Measurements from ENCODE around the gene PLA2G2D.

The PLA2G2D gene, protein sequence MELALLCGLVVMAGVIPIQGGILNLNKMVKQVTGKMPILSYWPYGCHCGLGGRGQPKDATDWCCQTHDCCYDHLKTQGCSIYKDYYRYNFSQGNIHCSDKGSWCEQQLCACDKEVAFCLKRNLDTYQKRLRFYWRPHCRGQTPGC

DNA sequence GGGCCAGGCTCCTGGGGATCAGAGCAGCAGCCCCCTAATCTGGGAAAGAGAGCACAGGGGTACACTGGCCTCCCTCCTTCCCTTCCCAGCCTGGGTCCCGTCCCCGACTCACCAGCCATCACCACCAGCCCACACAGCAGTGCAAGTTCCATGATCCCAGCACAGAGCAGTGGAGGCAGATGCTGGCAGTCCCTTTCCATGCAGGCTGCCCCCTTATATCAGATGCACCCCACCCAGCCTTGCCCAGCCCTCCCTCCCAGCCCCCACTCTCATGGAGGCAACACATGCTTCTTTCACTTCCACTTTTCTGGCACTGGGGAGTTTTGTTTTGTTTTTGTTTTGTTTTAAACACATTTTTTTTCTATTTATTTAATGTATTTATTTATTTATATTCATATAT lies at the start of gene PLA2G2D:
TSS of gene PLA2G2D (minus strand) at position 190 of the 400 bp plus-strand sequence. CDS start at position 152, 38 bp downstream.
- DNase-seq (ENCODE audit: low read depth in 2 of 3, low spot score in 2 of 3), result no peak

DNA sequence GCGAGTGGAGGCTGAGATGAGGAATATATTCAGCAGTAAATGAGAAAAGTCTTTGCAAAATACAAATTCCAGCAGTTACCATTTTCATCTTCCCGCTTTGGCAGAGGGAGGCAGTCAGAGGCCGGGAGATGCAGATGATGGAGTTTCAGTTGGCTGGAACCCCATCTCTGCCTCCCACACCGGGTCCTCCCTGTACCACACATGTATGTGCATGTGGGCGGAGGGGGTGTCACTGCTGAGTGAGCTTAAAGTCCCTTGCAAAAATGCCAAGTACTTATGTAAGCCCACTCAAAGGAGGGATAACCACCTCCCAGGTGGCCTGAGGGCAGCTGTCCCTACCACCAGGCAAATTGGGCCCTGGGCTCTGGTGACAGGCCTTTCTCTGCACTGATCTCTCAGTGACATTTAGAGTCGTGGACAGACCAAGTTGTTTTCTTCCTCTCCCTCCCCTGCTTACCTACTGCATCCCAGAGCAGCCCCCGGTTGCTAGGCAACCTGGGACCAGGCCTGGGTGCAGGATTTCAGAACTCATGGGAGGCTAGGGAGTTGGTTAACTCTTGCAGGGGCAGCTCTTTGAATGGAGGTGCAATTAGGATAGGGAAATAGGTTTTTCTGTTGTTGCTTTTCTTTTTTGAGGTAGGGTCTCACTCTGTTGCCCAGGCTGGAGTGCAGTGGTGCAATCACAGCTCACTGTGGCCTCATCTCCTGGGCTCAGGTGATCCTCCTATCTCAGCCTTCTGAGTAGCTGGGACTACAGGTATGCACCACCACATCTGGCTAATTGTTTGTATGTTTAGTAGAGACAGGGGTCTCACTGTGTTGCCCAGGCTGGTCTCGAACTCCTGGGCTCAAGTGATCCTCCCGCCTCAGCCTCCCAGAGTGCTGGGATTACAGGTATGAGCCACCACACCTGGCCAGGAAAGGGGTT lies 49.5 kb upstream of the PLA2G2D start:
- DNase-seq (ENCODE audit: low read depth in 2 of 3, low spot score in 2 of 3), result no peak

DNA sequence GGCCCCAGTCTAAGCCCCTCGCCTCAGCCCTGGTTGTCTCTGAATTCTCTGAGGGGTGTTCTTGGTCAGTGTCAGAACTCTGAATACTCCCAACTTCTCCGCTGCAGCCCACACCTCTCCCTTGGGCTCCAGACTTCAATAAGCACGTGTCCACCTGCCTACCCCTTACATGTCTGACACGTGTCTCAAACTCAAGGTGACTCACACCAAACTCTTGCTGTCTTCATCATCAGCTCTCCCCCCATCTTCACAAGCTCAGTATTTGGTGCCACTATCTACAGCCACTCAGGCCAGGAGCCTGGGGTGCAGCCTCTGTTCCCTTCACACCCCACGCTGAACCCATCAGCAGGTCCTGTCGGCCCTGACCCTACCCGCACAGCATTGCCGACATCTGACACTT lies 47.8 kb upstream of the PLA2G2D start:
- no peak for DNase-seq (ENCODE audit: low read depth in 2 of 3, low spot score in 2 of 3)

DNA sequence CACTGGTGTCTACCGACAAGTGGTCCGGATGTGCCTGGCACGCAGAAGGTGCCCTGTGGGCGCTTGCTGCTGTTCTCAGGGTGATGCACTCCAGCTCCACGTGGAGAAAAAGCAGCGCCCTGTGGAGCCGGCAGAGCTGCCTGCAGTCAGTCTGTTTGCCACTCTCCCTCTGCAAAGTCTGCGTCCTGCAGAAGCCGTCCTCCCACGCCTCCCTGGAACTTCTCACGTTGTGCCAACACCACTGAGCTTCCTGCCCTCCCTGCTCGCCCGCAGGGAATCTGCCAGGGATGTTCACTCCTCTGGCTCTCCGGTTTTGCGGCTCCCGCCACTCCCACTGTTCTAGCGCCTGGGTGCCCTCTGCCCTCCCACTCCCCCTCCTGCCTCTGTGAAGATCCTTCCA lies 46.7 kb upstream of the PLA2G2D start:
- no peak for DNase-seq (ENCODE audit: low read depth in 2 of 3, low spot score in 2 of 3)

DNA sequence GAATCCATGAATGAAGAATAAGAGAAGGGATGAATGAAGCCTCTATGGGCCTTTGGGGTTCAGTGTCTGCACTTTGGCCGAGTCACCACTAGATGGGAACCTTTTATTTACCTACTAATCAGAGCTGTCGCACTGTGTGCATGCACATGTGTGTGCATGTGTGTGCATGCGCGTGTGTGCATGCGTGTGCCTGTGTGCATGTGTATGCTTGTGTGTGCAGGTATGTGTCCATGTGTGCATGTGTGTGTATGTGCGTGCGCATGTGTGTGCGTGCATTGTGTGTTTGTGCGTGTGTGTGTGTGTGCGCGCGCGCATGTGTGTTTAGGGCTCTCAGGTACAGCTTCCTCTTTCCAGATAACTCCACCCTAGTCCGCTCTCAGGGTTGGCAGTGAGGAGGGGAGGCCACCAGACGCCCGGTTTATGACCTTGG lies 46.2 kb upstream of the PLA2G2D start:
- no peak for DNase-seq (ENCODE audit: low read depth in 2 of 3, low spot score in 2 of 3)

DNA sequence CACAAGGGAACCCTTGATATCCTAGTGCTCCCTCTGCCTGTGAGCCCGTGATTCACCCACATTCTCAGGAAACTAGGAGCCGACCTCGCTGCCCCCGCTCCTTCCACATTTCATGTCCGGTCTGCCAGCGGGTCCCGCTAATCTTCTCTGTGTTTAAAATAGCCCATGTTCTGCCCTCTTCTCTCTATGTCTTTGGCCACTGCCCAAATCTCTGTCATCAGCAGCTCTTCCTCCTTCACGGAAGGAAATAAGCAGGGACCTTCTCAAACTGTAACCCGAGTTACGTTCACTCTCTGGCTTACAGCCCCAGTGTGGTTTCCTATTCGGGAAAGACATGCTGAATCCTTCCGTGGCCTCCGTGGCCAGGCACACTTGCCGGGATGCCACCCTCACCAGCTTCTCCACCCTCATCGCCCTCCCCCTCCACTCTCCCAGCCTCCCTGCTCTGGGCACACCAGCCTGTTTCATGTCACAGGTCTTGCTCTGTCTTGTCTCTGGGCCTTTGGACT lies 45.4 kb upstream of the PLA2G2D start:
- no peak for DNase-seq (ENCODE audit: low read depth in 2 of 3, low spot score in 2 of 3)

DNA sequence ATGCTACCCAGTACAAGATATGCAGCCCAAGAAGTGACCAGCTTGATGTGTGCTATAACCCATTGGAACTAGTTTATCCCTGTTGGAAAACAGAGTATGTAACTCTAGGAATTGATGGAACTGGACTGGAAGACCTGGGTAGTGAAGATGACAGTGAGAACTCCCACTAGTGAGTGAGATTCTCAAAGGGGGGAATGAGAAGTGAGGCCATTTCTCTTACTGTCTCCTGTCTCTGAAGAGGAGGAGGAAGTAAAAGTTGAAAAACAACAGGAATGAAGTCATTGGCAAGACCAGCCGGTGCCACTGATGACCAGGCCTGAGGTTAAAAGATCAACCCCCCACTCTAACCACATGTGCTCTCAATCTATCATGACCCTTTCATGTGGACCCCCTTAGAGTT lies 40.7 kb upstream of the PLA2G2D start:
- no peak for DNase-seq (ENCODE audit: low read depth in 2 of 3, low spot score in 2 of 3)

DNA sequence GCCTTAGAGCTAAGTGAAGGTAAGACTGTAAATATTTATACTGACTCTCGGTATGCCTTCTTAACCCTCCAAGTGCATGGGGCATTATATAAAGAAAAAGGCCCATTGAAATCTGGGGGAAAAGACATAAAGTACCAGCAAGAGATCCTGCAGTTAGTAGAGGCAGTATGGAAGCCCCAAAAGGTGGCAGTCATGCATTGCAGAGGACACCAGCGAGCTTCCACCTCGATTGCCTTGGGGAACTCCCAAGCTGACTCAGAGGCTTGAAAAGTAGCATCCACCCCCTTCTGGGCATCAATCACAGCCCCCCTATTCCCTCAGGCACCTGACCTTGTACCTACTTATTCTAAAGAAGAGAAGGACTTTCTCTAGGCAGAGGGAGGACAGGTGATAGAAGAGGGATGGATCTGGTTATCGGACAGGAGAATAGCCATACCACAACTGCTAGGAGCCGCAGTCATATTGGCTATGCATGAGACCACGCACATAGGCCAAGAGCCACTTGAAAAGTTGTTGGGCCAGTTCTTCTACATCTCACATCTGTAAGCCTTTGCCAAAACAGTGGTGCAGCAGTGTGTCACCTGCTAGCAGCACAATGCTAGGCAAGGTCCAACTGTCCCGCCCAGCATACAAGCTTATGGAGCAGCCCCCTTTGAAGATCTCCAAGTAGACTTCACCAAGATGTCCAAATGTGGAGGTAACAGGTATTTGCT lies 39.2 kb upstream of the PLA2G2D start:
- no peak for DNase-seq (ENCODE audit: low read depth in 2 of 3, low spot score in 2 of 3)

DNA sequence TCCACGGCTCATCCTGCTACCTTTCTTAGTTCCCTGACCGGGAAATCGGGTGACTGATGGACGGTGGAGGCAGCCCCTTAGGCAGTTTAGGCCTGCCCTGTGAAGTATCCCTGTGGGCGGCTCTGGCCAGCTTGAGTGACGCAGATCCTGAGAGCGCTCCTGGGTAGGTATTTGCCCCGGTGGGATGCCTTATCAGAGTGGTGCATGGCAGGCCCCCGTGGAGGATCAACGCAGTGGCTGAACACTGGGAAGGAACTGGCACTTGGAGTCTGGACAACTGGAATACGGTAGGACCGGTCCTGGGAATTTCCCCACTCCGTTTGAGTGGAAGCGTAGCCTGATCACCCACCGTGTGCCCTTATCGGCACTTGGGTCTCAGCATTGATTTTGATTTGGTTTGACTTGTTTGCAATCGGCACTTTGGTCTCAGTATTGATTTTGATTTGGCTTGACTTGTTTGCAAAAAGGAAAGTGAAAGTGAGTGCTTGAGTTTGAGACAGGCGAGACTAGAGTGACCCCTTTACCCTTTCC lies 35.0 kb upstream of the PLA2G2D start:
- no peak for DNase-seq (ENCODE audit: low read depth in 2 of 3, low spot score in 2 of 3)

DNA sequence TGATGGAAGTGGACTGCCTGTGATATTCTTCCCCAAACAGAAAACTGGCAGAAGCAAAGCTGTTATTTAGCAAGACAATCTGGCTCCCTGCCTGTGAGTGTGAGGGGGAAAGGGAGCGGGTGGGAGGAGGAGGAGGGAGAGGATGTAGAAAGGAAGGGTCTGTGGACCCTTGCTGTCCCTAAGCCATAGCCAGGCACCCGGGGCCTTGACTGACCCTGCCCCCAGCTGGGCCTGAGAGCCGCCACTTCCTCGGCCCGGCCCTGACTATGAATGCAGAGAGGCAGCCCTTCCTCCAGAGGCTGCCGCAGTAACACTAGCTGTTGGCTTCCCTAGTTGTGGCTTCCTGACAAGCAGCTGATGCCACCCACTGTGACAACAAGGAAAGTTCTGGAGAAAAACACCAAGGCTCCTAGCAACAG lies 33.7 kb upstream of the PLA2G2D start:
- DNase-seq (ENCODE audit: low read depth in 2 of 3, low spot score in 2 of 3), result no peak

DNA sequence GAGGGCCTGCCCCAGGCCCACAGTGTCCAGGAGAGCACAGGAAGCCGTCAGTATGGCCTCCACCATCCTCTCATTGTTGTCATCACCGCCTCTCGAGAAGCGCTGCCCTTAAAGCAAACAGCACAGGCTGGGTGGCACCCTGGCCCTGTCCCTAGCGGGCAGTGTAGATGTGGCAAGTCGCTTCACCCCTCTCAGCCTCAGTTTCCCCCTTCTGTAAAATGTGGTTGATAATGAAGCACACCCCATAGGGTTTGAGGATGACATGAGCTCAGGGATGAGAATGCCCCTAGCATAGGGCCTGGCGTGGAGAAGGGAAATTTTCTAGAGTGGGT lies 33.2 kb upstream of the PLA2G2D start:
- DNase-seq (ENCODE audit: low read depth in 2 of 3, low spot score in 2 of 3), result no peak

DNA sequence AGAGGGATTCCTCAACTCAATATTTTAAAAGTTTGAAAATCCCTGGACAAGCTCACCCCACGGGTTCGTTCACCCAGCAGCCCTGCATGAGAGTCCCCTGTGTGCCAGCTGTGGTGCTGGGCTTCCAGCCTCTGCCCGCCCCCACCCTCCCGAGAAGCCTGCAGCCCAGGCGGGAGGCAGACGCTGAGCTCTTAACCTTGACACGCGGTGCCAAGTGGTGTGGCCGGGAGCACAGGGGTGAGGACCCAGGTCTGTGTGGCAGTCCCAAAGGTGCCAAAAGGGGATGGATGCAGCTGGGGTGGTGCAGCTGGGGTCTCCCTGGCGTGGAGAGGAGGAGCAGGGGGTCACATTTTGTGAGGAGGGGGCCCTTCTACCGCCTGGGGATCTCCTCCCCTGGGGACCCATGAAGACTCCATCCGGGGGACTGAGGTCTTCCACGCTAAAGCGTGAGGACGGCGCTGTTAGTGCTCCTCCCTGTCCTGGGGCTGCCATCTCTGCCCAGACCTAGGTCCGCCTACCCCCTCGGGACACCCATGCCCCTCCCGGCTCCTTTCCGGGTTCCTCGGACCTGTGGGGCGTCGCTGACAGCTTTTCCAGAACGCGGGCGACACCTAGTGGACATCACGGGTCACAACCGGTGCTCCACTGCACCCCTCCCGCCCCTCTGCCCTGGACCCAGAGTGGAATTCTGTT lies 32.7 kb upstream of the PLA2G2D start:
- DNase-seq (ENCODE audit: low read depth in 2 of 3, low spot score in 2 of 3), result peak; percentile 35 to 75 (median 71)

DNA sequence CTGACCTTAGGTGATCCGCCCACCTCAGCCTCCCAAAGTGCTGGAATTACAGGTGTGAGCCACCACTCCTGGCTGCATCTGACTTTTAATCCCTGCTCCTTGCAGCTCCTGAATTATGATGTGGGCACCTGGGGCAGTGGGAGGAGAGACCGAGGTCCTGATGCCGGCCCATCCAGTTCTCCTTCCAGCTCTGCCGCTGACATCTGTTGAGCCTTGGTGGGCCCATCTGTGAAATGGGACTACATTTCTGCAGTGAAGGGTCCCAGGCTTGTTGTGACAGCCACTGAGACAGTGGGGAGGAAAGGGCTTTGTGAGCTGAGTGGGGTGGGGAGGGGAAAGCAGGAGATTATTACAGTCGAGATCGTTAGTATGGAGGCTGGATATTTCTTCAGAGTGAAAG lies 31.6 kb upstream of the PLA2G2D start:
- no peak for DNase-seq (ENCODE audit: low read depth in 2 of 3, low spot score in 2 of 3)

DNA sequence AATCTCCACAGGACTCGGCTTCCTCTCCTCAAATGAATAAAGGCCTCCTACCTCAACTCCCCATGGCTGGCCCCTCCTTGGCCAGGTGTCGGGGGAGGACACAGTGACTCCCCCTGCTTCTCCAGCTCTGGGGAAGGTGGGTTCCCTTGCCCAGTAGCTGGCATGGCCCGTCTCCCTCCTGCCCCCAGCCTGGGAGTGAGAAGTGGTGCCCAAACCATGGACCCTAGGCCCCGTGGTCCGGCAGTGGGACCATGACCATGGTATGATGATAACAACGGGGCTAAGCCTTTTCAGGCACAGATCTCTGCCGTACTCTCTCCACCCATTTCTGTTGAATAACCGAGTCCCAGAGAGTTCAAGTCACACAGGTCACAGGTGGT lies 31.0 kb upstream of the PLA2G2D start:
- DNase-seq (ENCODE audit: low read depth in 2 of 3, low spot score in 2 of 3), result no peak

DNA sequence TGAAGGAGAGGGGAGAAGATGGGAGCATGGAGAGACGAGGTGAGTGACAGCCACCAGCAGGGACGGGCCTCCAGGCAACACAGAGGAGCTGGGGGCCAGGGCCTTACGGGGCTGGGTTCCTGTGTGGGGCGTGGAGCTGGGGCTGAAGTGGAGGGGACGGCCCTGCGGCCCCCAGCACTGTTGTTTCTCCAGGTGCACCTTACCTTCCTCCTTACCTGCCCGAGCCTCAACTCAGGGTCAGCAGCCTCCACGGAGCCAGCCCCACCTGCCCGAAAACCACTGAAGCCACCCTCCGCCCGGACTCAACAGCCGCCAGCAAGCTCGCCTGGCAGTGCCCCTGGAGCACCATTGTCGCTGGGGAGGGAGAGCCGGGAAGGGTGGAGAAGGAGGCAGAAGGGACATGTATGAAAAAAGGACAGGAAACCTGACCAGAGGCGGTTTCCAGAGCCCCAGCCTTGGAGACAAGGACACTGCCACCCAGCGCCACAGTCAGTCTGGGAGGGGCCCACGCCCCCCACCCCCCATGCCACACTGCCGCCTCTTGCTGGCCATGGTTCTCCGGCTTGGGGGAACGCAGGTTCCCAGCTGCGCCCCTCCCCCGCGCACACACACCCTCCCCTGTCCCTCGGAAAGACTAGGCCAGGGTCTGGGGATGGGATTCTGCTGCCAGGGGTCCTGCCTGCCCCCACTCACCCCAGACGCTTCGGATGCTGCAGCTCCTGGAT lies 30.4 kb upstream of the PLA2G2D start:
- DNase-seq (ENCODE audit: low read depth in 2 of 3, low spot score in 2 of 3), result no peak

DNA sequence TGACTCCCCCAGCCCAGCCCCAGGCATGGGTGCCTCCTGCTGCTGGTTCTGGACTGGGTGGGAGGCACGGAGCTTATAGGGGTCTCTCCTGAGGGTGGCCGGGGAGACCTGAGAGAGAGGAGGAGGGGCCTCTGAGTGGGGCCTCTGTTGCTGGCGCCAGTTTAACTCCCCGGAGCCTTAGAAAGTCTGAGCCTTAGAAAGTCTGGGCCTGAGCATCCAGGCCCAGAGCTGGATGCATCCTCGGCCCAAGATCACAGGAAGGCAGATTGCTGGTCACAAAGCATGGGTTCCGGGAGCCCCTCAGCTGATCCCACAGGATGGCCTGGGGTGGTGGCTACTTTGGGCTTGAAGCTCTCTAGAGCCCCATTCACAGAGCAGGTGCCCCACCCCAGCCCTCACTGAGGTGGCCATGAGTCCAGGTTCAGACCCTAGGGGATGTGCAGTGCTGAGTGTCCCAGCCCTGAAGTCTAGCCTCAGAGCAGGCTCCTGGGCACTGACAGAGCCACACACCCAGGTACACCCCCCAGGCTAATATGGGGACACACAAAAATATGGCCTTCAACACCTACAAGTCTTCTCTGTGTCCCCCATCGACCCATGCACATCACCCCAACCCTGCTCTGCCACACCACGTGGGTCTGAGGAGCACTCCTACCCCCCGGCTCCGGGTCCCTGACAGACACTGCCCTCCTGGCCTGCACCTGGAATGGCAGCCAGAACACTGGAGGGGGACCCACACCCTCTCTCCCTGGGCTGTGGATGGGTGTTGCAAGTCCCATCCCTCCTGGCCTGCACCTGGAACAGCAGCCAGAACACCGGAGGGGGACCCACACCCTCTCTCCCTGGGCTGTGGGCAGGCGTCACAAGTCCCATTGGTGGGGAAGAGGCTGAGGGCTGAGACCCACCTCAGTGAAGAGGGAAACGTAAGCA lies 29.5 kb upstream of the PLA2G2D start:
- no peak for DNase-seq (ENCODE audit: low read depth in 2 of 3, low spot score in 2 of 3)

DNA sequence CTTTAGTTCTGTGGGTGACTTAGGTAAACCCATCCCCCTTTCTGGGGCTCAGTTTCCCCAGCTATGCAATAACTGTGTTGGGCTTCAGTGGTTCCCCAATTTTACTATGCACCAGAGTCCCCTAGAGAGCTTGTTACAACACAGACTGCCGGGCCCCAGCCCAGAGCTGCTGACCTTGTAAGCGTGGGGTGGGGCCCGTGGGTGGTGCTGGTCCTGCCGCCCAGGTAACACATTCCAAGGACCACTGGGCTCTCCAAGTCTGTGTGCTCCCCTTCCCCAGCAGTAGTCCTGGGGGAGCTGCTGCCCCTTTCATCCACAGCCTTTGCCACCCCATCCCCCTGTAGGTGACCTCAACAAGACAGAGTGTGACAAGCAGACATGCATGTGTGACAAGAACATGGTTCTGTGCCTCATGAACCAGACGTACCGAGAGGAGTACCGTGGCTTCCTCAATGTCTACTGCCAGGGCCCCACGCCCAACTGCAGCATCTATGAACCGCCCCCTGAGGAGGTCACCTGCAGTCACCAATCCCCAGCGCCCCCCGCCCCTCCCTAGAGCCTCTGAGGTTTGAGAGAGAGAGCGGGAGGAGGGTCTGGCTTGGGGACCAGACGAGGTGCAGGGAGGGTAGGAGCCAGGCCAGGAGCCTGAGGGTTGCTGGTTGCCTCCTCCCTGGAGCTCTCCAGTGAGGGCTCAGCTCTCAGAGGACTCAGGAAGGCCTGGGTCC lies 28.7 kb upstream of the PLA2G2D start:
- no peak for DNase-seq (ENCODE audit: low read depth in 2 of 3, low spot score in 2 of 3)

DNA sequence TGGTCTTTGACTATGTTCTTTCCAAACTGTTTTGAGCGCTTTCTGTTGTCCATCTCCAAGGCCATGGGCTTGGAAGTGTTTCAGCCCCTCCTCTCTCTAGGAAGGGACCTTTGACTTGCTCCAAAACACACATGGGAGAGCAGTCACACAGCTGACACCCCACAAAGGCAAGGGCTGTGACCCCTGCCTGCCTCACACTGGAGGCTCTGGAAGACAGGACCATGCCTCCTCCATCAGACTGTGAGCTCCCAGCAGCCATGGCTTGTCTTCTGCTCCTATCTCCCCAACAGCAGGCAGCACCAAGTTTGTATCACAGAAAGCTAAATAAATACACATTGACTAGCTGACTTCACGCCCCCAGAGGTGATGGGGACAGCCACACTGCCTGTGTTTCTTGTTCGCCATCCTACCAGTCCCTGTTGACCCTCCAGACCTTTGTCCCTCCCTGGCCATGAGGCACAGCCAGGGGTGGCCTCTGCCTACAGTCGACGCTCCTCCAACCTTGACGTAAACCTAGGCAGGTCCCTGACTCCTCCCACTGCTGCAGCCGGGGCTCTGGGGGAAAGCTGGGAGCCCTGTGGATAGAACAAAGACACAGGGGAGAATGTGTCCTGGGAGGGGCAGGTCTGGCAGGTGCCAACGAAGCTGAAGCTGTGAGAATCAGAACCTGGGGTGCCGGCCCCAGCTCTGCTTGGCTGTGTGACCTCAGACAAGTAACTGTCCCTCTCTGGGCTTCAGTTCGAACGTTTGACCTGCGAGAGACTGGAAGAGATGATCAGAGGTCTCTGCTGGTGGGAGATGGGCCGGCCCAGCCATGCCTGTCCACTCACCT lies 24.6 kb upstream of the PLA2G2D start:
- no peak for DNase-seq (ENCODE audit: low read depth in 2 of 3, low spot score in 2 of 3)

All from activated CD8-positive, alpha-beta memory T cell treated with anti-CD3 and anti-CD28 coated beads for 48 hours (primary cell).